ENCODE measurements around the gene MCCC2.

GRCh38 chr5:71680510-71680909 lies 93.4 kb downstream of the MCCC2 start:
- TF ChIP-seq RAD21 (IDR thresholded peaks at IDR 0.05; ENCODE audit: low read depth) (no peak), TAF1 (IDR thresholded peaks at IDR 0.05; ENCODE audit: low read depth) (no peak), MAX (IDR thresholded peaks at IDR 0.05) (no peak), REST (IDR thresholded peaks at IDR 0.05; ENCODE audit: low read depth) (no peak), EP300 (IDR thresholded peaks at IDR 0.05; ENCODE audit: borderline replicate concordance) (no peak), USF1 (IDR thresholded peaks at IDR 0.05) (no peak)
